Measurements from ENCODE around the gene NUDT1. TPM values are rescaled to one million over a fixed set of nuclear protein-coding genes. Genes with fewer than 3 reads are reported as not detected.

The NUDT1 gene
- total and polyA plus RNA-seq, 2 donors (not counting 3 experiments of a cell fraction or from before 2014, with no cell fraction given) = 23.9 to 25.9 TPM

GRCh38 chr7:2193575-2194305 is 48.3 kb upstream of the NUDT1 start:
- FAIRE-seq = no peak
- BruUV-seq (replicated peaks) = no TSS peak
- dilution Hi-C loops (cut with MboI; ENCODE audit: extremely low pct_ligation_motif_present, low sequenced_read_pairs) (no loop called here), intact Hi-C loops (cut with micrococcal nuclease) (no loop called here)
- Histone ChIP-seq H3K9me1 (replicated peaks; ENCODE audit: control insufficient read depth, extremely low read depth, insufficient read depth, low read length) (no peaks in the 10 kb centered on the region), H3K9me3 (replicated peaks; ENCODE audit: control insufficient read depth, insufficient read depth, low read length) (no peaks in the 10 kb centered on the region), H3K4me2 (ENCODE audit: insufficient read depth, low read length) (no peak overlapping the region), H3K4me3 (replicated peaks in 1 of 3; ENCODE audit: insufficient read depth in 1 of 3, low read depth in 1 of 3, low read length in 3 of 3) (no peak overlapping the region), H3K9ac (replicated peaks; ENCODE audit: extremely low read depth, insufficient read depth, low read length) (no peak overlapping the region), H3K4me1 (ENCODE audit: control insufficient read depth, extremely low read depth, insufficient read depth, low read length) (no peaks in the 10 kb centered on the region), H4K20me1 (replicated peaks; ENCODE audit: control insufficient read depth, extremely low read depth, insufficient read depth, low read length) (no peaks in the 10 kb centered on the region), H2AFZ (ENCODE audit: low read depth, low read length) (no peak overlapping the region), H3K36me3 (ENCODE audit: control insufficient read depth in 2 of 2, extremely low read depth in 1 of 2, insufficient read depth in 2 of 2, low read length in 2 of 2) (peaks cover 0 to 8% of the 10 kb centered on the region in 2 experiments), H3K27ac (ENCODE audit: insufficient read depth, low read depth, low read length) (no peak overlapping the region), H3K27me3 (ENCODE audit: control insufficient read depth in 2 of 2, insufficient read depth in 2 of 2, low read length in 2 of 2) (no peaks in the 10 kb centered on the region), H3K79me2 (ENCODE audit: control insufficient read depth, insufficient read depth, low read length) (no peaks in the 10 kb centered on the region)
- ChIA-PET CTCF (no interaction called here), POLR2A (no interaction called here)
- no peak for DNase-seq (ENCODE audit: low read depth, low spot score)
- TF ChIP-seq FOS (IDR thresholded peaks at IDR 0.05; ENCODE audit: borderline replicate concordance, insufficient read depth, low read length) (no peak), POLR2AphosphoS5 (IDR thresholded peaks at IDR 0.05; ENCODE audit: insufficient read depth, low read depth, low read length) (no peak), CTCF (IDR thresholded peaks at IDR 0.05; ENCODE audit: extremely low read depth in 1 of 2, insufficient read depth in 1 of 2, low read depth in 1 of 2, low read length in 2 of 2) (no peak), EZH2 (IDR thresholded peaks at IDR 0.05; ENCODE audit: borderline replicate concordance, low read depth, low read length, severe bottlenecking) (no peak)

Measured in endothelial cell of umbilical vein (primary cell).